ENCODE measurements around the gene ATP2B2.

Gene ATP2B2

DNA sequence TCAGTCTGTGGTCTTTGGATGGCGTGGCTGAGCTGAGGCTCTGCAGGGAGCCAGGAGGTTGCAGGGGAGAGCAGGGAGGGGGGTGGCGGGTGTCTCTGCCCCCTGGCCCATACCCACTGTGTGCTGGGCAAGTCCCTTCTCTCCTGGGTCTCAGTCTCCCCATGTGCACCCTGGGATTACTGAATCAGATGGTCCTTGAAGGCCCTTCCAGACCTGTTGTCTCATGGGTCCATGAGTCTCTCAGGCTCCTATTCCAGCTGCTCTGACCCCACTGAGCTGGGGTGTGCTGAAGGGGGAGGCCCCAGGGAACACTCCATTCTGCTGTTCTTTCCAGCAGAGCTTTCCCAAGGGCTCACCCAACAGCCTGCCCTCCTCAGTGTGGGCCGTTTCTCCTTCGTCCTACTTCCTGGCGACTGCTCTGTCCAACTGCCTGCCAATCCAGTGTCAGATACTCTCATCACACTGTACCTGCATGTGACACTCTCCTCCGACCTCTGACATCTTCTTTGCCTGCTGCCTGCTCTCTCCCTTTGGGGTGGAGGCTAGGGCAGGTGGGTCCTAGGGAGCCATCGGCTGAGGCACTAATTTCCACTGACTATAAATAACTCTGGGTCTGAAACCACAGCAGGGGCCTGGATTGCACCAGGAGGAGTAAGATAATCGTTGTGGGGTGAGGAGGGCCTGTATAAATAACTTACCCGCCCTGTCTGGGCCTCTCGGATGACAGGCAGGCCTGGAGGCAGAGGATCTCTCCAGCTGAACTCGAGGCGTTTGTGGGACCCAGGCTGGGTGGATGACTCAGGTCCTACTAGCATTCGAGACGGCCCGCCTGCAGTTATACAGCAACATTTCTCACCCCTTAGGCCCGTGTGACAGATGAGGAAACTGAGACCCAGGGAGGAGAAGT, 67.1 kb downstream of the ATP2B2 start:
- no peak overlapping the region for H3K4me3 ChIP-seq (ENCODE audit: low read depth, low read length)
- H3K4me1 ChIP-seq (ENCODE audit: control insufficient read depth, insufficient read depth, low read length): no peaks in the 10 kb centered on the region
- no peaks in the 10 kb centered on the region for H3K9me3 ChIP-seq (ENCODE audit: control insufficient read depth, insufficient read depth, low read length)
- no peaks in the 10 kb centered on the region for H3K27me3 ChIP-seq (ENCODE audit: control insufficient read depth, insufficient read depth, low read length)
- no peaks in the 10 kb centered on the region for H3K36me3 ChIP-seq (ENCODE audit: control insufficient read depth, insufficient read depth, low read length)
- H3K9ac ChIP-seq (ENCODE audit: low read depth, low read length): no peak overlapping the region

DNA sequence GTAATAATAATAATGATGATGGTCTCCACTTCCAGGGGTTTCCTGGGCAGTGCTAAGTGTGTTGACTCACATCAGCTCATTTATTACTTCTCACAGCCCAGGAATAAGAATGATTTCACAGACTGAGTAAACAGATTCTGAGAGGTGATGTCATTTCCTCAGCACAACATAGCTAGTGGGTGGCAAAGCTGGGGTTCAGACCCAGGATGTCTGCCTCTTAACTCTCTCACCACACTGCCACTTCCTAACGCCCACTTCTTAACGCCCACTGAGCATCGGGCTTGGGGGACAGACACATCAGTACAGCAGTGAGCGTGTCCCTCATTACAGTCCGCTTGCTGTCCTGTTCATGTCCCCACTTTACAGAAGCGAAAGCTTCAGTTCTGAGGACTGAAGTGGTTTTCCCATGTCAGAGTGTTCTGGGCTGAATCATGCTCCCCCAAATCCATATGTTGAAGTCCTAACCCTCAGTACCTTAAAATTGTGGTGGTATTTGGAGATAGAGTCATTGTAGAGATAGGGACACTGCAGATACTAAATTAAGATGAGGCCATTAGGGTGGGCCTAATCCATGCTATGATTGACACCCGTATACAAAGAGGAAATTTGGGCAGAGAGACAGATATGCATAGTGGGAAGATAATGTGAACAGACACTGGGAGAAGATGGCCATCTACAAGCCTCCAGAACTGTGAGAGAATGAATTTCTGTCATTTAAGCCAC, 68.0 kb downstream of the ATP2B2 start:
- no peak overlapping the region for H3K9ac ChIP-seq (ENCODE audit: low read depth, low read length)
- no peaks in the 10 kb centered on the region for H3K36me3 ChIP-seq (ENCODE audit: control insufficient read depth, insufficient read depth, low read length)
- H3K4me1 ChIP-seq (ENCODE audit: control insufficient read depth, insufficient read depth, low read length): no peaks in the 10 kb centered on the region
- H3K27me3 ChIP-seq (ENCODE audit: control insufficient read depth, insufficient read depth, low read length): no peaks in the 10 kb centered on the region
- H3K4me3 ChIP-seq (ENCODE audit: low read depth, low read length): no peak overlapping the region
- H3K9me3 ChIP-seq (ENCODE audit: control insufficient read depth, insufficient read depth, low read length): no peaks in the 10 kb centered on the region

DNA sequence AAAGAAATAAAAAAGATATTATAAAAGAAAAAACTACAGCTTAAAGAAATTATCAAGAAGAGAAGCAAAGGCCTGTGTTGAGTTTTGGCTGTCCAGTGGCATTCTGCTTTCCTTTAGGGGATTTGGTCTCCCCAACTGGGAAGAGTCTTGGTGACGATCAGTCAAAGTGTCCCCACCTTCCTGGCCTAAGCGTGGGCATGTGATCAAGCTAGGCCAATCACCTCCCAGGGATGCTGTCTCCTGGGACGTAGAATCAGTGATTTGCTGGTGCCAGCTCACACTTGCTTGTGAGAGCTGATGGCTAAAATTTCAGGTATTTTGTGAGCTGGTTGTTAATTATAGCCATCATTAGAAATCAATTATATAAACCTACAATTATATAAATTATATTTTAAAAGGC, 69.5 kb downstream of the ATP2B2 start:
- H3K4me3 ChIP-seq (ENCODE audit: low read depth, low read length): no peak overlapping the region
- H3K9me3 ChIP-seq (ENCODE audit: control insufficient read depth, insufficient read depth, low read length): no peaks in the 10 kb centered on the region
- H3K4me1 ChIP-seq (ENCODE audit: control insufficient read depth, insufficient read depth, low read length): no peaks in the 10 kb centered on the region

DNA sequence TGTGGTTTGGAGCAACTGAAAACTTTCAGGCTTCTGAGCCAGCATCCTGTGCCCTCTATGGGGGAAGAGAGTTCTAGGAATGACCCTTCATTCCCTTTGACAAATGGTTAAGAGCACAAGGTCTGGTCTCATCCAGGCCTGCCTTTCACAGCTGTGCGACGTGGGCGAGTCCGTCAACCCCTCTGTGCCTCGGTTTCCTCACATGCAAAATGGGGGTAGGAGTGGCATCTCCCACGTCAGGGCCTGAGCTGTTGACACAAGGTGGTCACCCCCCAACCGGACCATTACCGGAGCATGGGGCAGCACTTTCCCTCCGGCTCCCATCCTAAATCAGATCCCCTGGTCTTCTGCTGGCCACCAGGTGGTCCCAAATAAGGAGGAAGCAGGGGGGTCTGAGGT, 70.4 kb downstream of the ATP2B2 start:
- H3K9ac ChIP-seq (ENCODE audit: low read depth, low read length): no peak overlapping the region
- H3K9me3 ChIP-seq (ENCODE audit: control insufficient read depth, insufficient read depth, low read length): no peaks in the 10 kb centered on the region
- no peak overlapping the region for H3K4me3 ChIP-seq (ENCODE audit: low read depth, low read length)
- H3K4me1 ChIP-seq (ENCODE audit: control insufficient read depth, insufficient read depth, low read length): no peaks in the 10 kb centered on the region
- H3K27me3 ChIP-seq (ENCODE audit: control insufficient read depth, insufficient read depth, low read length): no peaks in the 10 kb centered on the region
- H3K36me3 ChIP-seq (ENCODE audit: control insufficient read depth, insufficient read depth, low read length): no peaks in the 10 kb centered on the region

More for the DNA sequence above, 69.5 kb downstream of the ATP2B2 start:
- no peaks in the 10 kb centered on the region for H3K36me3 ChIP-seq (ENCODE audit: control insufficient read depth, insufficient read depth, low read length)
- H3K27me3 ChIP-seq (ENCODE audit: control insufficient read depth, insufficient read depth, low read length): no peaks in the 10 kb centered on the region
- no peak overlapping the region for H3K9ac ChIP-seq (ENCODE audit: low read depth, low read length)

DNA sequence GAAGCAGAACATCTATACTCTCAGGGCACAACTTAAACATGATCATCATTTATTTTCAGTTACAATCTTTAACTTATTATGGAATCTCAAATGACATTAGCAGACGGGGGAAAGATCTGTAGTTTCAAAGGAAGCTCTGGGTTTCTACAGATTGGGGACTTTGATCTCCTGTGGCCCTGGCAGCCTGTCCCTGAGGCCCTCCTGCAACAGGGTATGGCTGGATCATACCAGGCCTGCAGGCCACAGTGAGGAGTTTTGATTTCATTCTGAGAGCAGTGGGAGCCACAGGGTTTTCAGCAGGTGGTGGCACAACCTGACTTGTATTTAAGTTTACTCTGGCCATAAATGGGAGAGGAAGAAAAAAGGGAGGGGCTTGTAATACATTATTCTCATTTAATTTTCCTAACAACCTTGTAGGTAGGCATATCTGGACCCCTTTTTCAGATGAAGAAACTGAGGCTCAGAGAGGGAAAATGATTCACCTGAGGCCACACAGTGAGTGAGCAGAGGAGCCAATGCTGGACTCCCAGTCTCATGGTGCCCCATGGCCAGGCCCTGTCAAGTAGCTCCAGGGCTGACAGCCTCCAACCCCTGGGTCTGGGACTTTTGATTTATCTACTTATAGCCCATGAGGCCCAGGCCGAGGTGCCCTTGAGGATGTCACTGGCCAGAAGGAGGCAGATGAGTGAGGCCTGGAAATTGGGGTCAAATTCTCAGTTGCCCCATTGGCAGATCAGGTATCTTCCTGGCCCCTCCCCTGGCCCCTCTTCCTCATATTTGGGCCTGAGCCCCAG, 71.0 kb downstream of the ATP2B2 start:
- H3K27me3 ChIP-seq (ENCODE audit: control insufficient read depth, insufficient read depth, low read length): no peaks in the 10 kb centered on the region
- no peak overlapping the region for H3K9ac ChIP-seq (ENCODE audit: low read depth, low read length)
- H3K9me3 ChIP-seq (ENCODE audit: control insufficient read depth, insufficient read depth, low read length): no peaks in the 10 kb centered on the region
- H3K4me3 ChIP-seq (ENCODE audit: low read depth, low read length): no peak overlapping the region
- H3K36me3 ChIP-seq (ENCODE audit: control insufficient read depth, insufficient read depth, low read length): no peaks in the 10 kb centered on the region
- H3K4me1 ChIP-seq (ENCODE audit: control insufficient read depth, insufficient read depth, low read length): no peaks in the 10 kb centered on the region

DNA sequence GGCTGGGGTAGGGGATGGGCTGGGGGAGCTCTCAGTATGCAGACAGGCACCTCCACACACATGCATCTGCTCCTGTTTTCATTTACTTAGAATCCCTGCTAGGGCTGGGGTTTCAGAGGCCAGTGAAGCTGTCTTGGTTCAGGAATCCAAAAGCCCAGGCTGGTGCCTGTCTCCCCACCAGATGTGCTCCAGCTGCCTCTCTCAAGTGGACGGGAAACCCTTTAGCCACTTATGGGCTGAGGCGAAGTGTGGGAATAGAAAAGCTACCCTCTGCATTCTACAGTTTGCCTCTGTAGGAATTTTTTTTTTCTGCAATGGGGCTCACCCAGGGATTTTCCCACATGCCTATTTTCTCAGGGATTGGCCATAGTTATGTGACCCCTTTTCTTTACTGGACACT, 72.5 kb downstream of the ATP2B2 start:
- no peak overlapping the region for H3K4me3 ChIP-seq (ENCODE audit: low read depth, low read length)
- H3K4me1 ChIP-seq (ENCODE audit: control insufficient read depth, insufficient read depth, low read length): no peaks in the 10 kb centered on the region
- no peaks in the 10 kb centered on the region for H3K9me3 ChIP-seq (ENCODE audit: control insufficient read depth, insufficient read depth, low read length)
- H3K9ac ChIP-seq (ENCODE audit: low read depth, low read length): no peak overlapping the region
- no peaks in the 10 kb centered on the region for H3K27me3 ChIP-seq (ENCODE audit: control insufficient read depth, insufficient read depth, low read length)
- no peaks in the 10 kb centered on the region for H3K36me3 ChIP-seq (ENCODE audit: control insufficient read depth, insufficient read depth, low read length)

DNA sequence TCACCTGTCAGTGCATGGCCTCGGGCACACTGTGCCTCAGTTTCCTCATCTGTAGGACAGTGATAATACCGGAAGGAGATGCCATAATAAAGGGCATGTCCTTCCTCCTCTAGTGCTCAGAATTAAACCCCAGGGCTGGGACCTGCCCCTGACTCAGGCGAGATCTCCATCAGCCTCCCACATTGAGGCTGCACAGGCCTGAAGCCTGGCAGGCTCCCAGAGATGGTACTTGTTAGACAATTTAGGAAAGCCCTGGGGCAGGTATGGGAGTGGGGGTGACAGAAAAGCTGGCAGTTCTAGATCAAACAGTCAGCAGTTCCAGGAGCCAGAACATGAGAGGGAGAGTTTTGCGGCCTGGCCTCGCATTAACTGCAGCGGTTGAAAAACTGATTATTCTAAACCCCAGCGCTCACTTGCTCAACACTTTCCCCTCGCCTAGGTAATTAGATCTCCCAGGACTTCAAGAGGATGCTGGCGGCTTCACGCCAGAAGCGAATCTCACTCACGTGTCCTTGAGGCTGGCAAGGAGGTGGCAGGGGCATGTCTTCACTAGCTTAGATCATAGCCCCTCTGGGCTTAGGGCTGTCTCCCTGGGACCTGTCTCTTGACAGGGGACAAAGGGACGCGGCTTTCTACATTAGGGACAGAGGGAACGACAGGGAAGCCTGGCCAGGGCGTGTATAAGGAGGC, 73.1 kb downstream of the ATP2B2 start:
- H3K36me3 ChIP-seq (ENCODE audit: control insufficient read depth, insufficient read depth, low read length): no peaks in the 10 kb centered on the region
- no peaks in the 10 kb centered on the region for H3K4me1 ChIP-seq (ENCODE audit: control insufficient read depth, insufficient read depth, low read length)
- no peak overlapping the region for H3K4me3 ChIP-seq (ENCODE audit: low read depth, low read length)
- H3K9me3 ChIP-seq (ENCODE audit: control insufficient read depth, insufficient read depth, low read length): no peaks in the 10 kb centered on the region
- no peaks in the 10 kb centered on the region for H3K27me3 ChIP-seq (ENCODE audit: control insufficient read depth, insufficient read depth, low read length)
- H3K9ac ChIP-seq (ENCODE audit: low read depth, low read length): no peak overlapping the region

DNA sequence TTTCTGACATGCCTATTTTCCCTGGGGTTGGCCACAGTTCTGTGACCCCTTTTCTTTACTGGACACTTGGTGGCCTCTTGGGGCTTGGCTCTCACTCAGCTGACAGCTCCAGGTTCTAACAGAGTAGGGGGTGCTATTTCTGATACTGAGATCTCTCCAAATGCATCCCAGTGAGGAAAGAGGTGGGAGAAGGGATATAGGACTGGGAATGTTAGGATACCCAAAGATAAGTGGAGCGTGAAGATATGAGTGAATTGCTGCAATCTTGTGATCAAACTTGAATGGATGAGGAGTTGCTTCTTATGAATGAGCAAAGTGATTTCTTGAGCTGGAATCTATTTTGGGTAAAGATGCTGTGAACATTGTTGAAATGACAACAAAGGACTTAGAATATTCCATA, 74.6 kb downstream of the ATP2B2 start:
- Histone ChIP-seq H3K4me3 (ENCODE audit: low read depth, low read length) (no peak overlapping the region), H3K4me1 (ENCODE audit: control insufficient read depth, insufficient read depth, low read length) (no peaks in the 10 kb centered on the region), H3K36me3 (ENCODE audit: control insufficient read depth, insufficient read depth, low read length) (no peaks in the 10 kb centered on the region), H3K9ac (ENCODE audit: low read depth, low read length) (no peak overlapping the region), H3K27me3 (ENCODE audit: control insufficient read depth, insufficient read depth, low read length) (no peaks in the 10 kb centered on the region), H3K9me3 (ENCODE audit: control insufficient read depth, insufficient read depth, low read length) (no peaks in the 10 kb centered on the region)

DNA sequence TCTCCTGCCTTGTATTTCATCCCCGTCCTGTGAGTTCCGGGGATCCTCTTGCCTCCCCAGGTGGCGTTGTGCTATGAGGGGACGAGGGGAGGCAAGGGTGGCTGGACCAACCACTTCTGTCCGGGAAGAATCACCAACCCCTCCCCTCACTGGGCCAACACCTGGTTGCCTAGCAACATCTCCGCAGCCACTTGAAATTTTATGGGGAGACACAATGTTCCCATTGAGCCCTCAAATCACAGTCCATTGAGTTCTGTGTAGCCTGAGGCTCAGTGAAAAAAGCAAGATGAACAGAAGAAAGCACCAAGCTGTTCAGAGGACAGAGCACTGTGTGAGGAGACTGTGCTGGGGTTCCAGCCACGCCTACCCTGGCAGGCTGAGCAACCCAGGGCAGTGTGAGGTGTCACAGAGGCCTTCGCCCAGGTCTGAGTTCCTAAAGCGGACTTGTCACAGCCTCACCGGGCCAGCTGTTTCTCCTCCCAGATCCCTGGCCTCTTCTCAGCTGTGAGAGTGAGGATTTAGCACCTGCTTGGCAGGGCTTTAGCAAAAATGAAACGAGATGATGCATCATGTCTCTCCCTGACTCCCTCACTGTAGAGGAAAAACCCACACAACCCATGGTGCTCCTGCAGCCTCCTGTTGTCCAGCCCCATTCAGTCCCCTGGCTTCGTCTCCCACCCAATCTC, 76.8 kb downstream of the ATP2B2 start:
- Histone ChIP-seq H3K9ac (ENCODE audit: low read depth, low read length) (no peak overlapping the region), H3K4me1 (ENCODE audit: control insufficient read depth, insufficient read depth, low read length) (no peaks in the 10 kb centered on the region), H3K27me3 (ENCODE audit: control insufficient read depth, insufficient read depth, low read length) (no peaks in the 10 kb centered on the region), H3K9me3 (ENCODE audit: control insufficient read depth, insufficient read depth, low read length) (no peaks in the 10 kb centered on the region), H3K4me3 (ENCODE audit: low read depth, low read length) (no peak overlapping the region), H3K36me3 (ENCODE audit: control insufficient read depth, insufficient read depth, low read length) (no peaks in the 10 kb centered on the region)

DNA sequence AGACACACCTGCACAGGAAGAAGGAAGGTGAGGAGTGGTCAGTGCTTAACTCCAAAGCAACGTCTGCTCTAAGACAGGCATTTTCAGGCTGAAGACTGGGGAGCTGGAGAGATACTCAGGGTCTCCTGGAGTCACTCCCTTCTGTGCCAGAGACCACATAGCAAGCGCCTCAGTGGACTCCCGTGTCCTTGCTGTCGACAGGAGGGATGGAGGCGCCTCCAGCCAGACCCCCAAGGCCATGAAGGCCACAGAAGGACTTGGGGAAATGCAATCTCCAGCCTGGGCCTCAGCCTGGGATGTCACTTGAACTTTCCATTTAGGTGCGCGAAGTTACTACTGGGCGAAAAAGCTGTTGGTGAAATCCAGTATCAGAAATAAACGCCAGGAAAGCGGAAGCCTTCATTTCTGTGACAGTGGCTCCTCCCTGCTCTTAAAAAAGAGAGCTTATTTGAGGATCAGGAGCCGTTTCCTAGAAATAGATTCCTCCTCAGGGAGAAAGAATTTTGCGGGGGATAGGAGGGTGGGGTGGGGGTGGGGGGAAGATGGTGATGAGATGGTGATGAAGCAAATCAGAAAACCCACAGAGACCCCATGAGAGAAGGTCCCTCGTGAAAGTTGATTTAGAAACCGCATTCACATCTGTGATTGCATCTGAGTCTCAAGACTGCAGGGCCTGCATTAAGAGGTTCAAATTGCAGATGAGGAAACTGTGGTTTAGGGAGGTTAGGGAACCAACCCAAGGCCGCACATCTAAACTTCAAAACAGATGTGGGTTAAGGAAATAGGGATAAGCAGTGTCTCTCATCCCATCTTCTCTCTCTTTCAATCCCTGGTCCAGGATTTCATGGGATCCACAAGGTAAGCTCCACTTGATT, 78.8 kb downstream of the ATP2B2 start:
- Histone ChIP-seq H3K4me1 (ENCODE audit: control insufficient read depth, insufficient read depth, low read length) (no peaks in the 10 kb centered on the region), H3K36me3 (ENCODE audit: control insufficient read depth, insufficient read depth, low read length) (no peaks in the 10 kb centered on the region), H3K27me3 (ENCODE audit: control insufficient read depth, insufficient read depth, low read length) (no peaks in the 10 kb centered on the region), H3K9ac (ENCODE audit: low read depth, low read length) (no peak overlapping the region), H3K9me3 (ENCODE audit: control insufficient read depth, insufficient read depth, low read length) (no peaks in the 10 kb centered on the region), H3K4me3 (ENCODE audit: low read depth, low read length) (no peak overlapping the region)
